Measurements from ENCODE around the gene ROPN1.

- TF ChIP-seq CTCF (IDR thresholded peaks at IDR 0.05 in 8 of 11, conservative IDR thresholded peaks at IDR 0.05 in 3 of 11) (no peak), POLR2A (IDR thresholded peaks at IDR 0.05) (no peak)
These were observed 22.5 kb upstream of the ROPN1 start for GRCh38 chr3:124014366-124014942.

All from spleen (tissue), 7 donors.